Measurements from ENCODE around the gene LMNA.

Gene LMNA

DNA sequence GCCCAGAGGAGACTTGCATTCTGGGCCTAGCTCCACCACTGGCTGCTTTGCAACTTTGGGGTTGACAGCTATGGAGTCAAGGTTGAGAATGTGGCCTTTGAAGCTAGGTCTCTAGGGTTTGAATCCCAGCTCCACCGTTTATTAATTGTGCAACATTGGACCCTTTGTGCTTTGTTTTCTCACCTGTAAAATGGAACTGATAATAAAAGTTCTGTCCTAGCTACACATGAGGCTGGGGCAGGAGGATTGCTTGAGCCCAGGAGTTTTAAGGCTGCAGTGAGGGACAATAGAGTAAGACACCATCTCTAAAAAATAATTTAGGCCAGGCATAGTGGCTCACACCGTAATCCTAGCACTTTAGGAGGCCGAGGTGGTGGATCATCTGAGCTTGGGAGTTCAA is 15.2 kb upstream of the LMNA start:
- ChIA-PET POLR2A (interaction anchor here (1.8 to 11.3 kb wide), 3 partner anchors 15 to 114 kb away, joined by 6 to 60 read pairs (median 32); partner anchors contain the start of genes LMNA and PMF1), CTCF (interaction anchor here (1.1 to 13.4 kb wide), 6 partner anchors 17 to 126 kb away, joined by 3 to 255 read pairs (median 4); no protein-coding TSS in a partner anchor)
- TF ChIP-seq FOXK2 (IDR thresholded peaks at IDR 0.05) (no peak), FOXA1 (IDR thresholded peaks at IDR 0.05) (no peak), CTBP1 (IDR thresholded peaks at IDR 0.05; ENCODE audit: borderline replicate concordance) (no peak), SUZ12 (IDR thresholded peaks at IDR 0.05) (no peak), BHLHE40 (IDR thresholded peaks at IDR 0.05; ENCODE audit: borderline replicate concordance) (no peak), ELF4 (IDR thresholded peaks at IDR 0.05) (no peak), NFRKB (IDR thresholded peaks at IDR 0.05) (no peak), L3MBTL2 (conservative IDR thresholded peaks at IDR 0.05) (no peak), ZNF384 (IDR thresholded peaks at IDR 0.05) (no peak), HDGF (IDR thresholded peaks at IDR 0.05; ENCODE audit: borderline replicate concordance) (no peak), SP1 (IDR thresholded peaks at IDR 0.05) (no peak), ARNT (IDR thresholded peaks at IDR 0.05) (no peak), TARDBP (IDR thresholded peaks at IDR 0.05) (no peak), FOXM1 (IDR thresholded peaks at IDR 0.05; ENCODE audit: borderline replicate concordance) (no peak), LEF1 (IDR thresholded peaks at IDR 0.05; ENCODE audit: borderline replicate concordance) (no peak)
- TF ChIP-seq, protein P1, sequence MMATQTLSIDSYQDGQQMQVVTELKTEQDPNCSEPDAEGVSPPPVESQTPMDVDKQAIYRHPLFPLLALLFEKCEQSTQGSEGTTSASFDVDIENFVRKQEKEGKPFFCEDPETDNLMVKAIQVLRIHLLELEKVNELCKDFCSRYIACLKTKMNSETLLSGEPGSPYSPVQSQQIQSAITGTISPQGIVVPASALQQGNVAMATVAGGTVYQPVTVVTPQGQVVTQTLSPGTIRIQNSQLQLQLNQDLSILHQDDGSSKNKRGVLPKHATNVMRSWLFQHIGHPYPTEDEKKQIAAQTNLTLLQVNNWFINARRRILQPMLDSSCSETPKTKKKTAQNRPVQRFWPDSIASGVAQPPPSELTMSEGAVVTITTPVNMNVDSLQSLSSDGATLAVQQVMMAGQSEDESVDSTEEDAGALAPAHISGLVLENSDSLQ (IDR thresholded peaks at IDR 0.05), result no peak
- DNase-seq (ENCODE audit: extremely low spot score), result no peak

DNA sequence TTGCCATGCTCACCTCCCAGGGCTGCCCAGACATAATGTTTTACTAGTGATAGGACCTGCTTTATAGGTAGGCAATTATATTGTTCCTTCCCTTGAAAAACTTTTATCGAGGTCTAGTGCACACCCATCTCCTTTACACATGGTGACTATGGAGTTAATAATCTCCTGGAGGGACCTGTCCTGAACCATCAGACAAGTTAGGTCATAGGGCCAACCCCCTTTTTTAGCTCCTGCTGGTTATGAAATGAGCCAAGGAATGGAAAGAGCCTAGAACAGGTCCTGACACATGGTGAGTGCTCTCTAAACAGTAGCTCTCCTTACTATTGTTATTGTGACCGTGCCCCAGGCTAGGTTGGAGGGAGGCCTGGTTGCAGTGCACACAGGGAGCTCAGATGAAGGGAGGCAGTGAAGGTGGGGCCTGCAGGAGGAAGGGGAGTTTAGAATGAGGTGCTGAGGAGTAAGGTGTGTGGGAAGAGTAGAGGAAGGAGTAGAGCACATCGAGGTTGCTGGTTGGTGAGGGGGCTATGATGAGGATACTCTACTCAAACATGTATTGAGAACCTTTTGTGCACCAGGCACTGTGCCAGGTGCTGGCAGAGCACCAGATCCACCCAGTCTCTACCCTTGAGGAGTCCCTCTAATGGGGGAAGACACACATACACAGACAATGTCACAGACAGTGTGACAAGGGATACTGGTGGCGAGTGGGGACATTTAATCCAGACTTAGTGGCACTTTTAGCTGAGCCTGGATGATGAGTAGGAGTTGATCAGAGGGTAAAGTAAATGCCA is 14.1 kb upstream of the LMNA start:
- no peak for TF ChIP-seq FOXK2 (IDR thresholded peaks at IDR 0.05)
- TF ChIP-seq HDGF (IDR thresholded peaks at IDR 0.05; ENCODE audit: borderline replicate concordance), result no peak
- no peak for TF ChIP-seq BHLHE40 (IDR thresholded peaks at IDR 0.05; ENCODE audit: borderline replicate concordance)
- TF ChIP-seq CTBP1 (IDR thresholded peaks at IDR 0.05; ENCODE audit: borderline replicate concordance), result no peak
- TF ChIP-seq ELF4 (IDR thresholded peaks at IDR 0.05), result no peak
- TF ChIP-seq TARDBP (IDR thresholded peaks at IDR 0.05), result no peak
- TF ChIP-seq L3MBTL2 (conservative IDR thresholded peaks at IDR 0.05), result no peak
- TF ChIP-seq SUZ12 (IDR thresholded peaks at IDR 0.05), result no peak
- no peak for TF ChIP-seq NFRKB (IDR thresholded peaks at IDR 0.05)
- TF ChIP-seq FOXM1 (IDR thresholded peaks at IDR 0.05; ENCODE audit: borderline replicate concordance), result no peak
- no peak for TF ChIP-seq LEF1 (IDR thresholded peaks at IDR 0.05; ENCODE audit: borderline replicate concordance)
- no peak for TF ChIP-seq FOXA1 (IDR thresholded peaks at IDR 0.05)
- no peak for TF ChIP-seq ZNF384 (IDR thresholded peaks at IDR 0.05)
- ChIA-PET POLR2A (interaction anchor here (1.8 to 11.3 kb wide), 3 partner anchors 14 to 112 kb away, joined by 6 to 60 read pairs (median 32); partner anchors contain the start of genes LMNA and PMF1), CTCF (interaction anchor here (1.1 to 13.4 kb wide), 3 partner anchors 21 to 41 kb away, joined by 4 to 255 read pairs (median 50); no protein-coding TSS in a partner anchor)
- no peak for DNase-seq (ENCODE audit: extremely low spot score)

DNA sequence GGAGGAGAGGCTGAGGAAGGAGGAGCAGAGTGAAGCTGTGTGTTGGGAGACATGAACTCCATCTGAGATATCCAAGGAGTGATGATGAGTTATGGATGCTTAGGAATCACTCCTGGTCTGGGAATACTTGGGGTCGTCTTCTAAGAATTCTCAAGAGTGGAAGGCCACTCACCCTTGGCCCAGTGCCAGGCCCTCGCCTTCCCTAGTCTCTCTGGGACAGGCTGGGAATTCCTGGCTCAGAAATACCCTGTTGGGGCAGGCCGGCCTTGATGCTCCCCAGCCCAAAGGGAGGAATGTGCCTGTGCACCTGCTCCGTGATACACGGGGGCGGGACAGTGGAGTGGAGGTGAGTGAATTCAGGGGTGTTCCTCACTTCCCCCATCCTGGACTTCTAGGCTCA is 12.6 kb upstream of the LMNA start:
- TF ChIP-seq ZNF384 (IDR thresholded peaks at IDR 0.05), result no peak
- TF ChIP-seq TARDBP (IDR thresholded peaks at IDR 0.05), result no peak
- no peak for TF ChIP-seq L3MBTL2 (conservative IDR thresholded peaks at IDR 0.05)
- no peak for TF ChIP-seq BHLHE40 (IDR thresholded peaks at IDR 0.05; ENCODE audit: borderline replicate concordance)
- TF ChIP-seq HDGF (IDR thresholded peaks at IDR 0.05; ENCODE audit: borderline replicate concordance), result no peak
- TF ChIP-seq CTBP1 (IDR thresholded peaks at IDR 0.05; ENCODE audit: borderline replicate concordance), result no peak
- TF ChIP-seq FOXA1 (IDR thresholded peaks at IDR 0.05), result no peak
- no peak for TF ChIP-seq ARNT (IDR thresholded peaks at IDR 0.05)
- no peak for TF ChIP-seq ELF4 (IDR thresholded peaks at IDR 0.05)
- no peak for TF ChIP-seq SUZ12 (IDR thresholded peaks at IDR 0.05)
- ChIA-PET CTCF (interaction anchor here (2.0 to 13.4 kb wide), 2 partner anchors 28 kb away, joined by 12 to 255 read pairs; no protein-coding TSS in a partner anchor), POLR2A (interaction anchor here (1.5 to 11.3 kb wide), 3 partner anchors 12 to 27 kb away, joined by 5 to 60 read pairs (median 9); partner anchors contain the start of gene LMNA)
- no peak for DNase-seq (ENCODE audit: extremely low spot score)

DNA sequence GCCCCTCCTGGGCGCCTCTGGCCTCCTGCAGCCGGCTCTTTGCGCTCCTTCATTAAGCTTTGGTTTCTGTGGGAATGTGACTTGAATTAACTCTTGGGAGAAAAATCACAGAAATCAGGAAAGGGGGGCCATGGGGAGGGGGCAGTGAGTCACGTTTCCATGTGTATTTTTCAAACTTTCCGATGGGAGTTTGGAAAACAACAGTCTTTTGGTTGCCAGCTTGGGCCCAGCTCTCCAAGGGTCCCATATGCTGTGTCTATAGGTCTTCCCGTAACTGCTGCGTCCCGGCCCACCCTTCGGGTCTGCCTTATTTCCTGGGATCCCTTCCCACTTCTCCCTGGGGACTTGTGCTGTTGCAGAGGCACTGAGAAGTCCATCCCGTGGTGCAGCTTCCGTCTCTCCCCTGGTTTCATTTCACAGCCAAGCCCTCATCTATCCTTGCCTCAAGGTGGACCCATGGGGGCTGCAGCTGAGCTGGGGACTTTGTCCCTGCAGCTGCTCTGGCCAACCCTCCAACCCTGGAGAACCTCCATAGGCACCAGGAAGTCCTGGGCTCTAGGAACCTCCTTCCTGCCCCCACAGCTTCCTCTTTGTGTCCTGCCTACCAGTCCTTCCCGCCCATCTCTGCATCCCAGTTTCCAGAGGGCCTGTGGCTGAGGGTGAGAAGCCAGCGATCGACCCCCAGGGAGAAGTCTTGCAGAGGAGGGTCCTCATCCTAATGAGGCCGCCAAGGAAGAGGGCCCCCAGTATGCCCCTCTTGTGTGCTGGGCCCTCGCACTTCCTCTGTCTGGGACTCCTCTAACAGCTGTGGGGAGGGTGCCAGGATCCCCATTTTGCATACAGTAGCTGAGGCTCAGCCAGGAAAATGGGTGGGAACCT is 11.6 kb upstream of the LMNA start:
- ChIA-PET POLR2A (interaction anchor here (0.8 to 11.3 kb wide), 4 partner anchors 11 to 27 kb away, joined by 3 to 60 read pairs (median 7); partner anchors contain the start of gene LMNA), CTCF (interaction anchor here (0.7 to 2.0 kb wide), 4 partner anchors 12 to 122 kb away, joined by 3 to 12 read pairs (median 4); no protein-coding TSS in a partner anchor)
- no peak for TF ChIP-seq TARDBP (IDR thresholded peaks at IDR 0.05)
- no peak for DNase-seq (ENCODE audit: extremely low spot score)

DNA sequence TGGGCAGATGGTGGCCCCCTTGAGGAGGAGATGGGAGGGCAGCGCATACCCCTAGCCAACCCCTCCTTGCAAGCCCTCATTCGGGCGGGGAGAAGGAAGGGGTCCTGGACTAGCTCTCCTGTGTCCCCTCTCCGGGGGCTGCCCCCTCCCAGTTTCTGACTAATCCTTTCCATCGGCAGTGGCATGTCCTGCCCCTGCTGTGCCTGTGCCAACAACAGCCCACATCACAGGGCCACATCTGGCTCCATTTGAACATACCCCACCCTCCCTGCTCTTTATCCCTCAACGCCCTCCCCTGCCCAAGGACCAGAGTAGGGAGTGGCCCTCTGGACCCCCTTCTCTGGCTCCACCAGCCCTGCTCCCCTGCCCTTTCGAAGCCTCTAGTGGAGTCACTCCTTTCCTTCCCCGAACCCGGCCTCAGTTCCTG is 11.0 kb upstream of the LMNA start:
- ChIA-PET POLR2A (interaction anchor here (1.5 to 11.3 kb wide), 3 partner anchors 11 to 25 kb away, joined by 5 to 60 read pairs (median 9); partner anchors contain the start of gene LMNA), CTCF (interaction anchor here (1.3 to 2.0 kb wide), 3 partner anchors 13 to 122 kb away, joined by 3 to 12 read pairs (median 6); no protein-coding TSS in a partner anchor)
- no peak for DNase-seq (ENCODE audit: extremely low spot score)
- TF ChIP-seq BHLHE40 (IDR thresholded peaks at IDR 0.05; ENCODE audit: borderline replicate concordance) (no peak), NFRKB (IDR thresholded peaks at IDR 0.05) (no peak), FOXM1 (IDR thresholded peaks at IDR 0.05; ENCODE audit: borderline replicate concordance) (no peak), FOXK2 (IDR thresholded peaks at IDR 0.05) (no peak), CTBP1 (IDR thresholded peaks at IDR 0.05; ENCODE audit: borderline replicate concordance) (no peak), ZNF384 (IDR thresholded peaks at IDR 0.05) (no peak), SP1 (IDR thresholded peaks at IDR 0.05) (no peak), TARDBP (IDR thresholded peaks at IDR 0.05) (no peak), SUZ12 (IDR thresholded peaks at IDR 0.05) (no peak), FOXA1 (IDR thresholded peaks at IDR 0.05) (no peak), L3MBTL2 (conservative IDR thresholded peaks at IDR 0.05) (no peak), ELF4 (IDR thresholded peaks at IDR 0.05) (no peak), ARNT (IDR thresholded peaks at IDR 0.05) (no peak), HDGF (IDR thresholded peaks at IDR 0.05; ENCODE audit: borderline replicate concordance) (no peak), LEF1 (IDR thresholded peaks at IDR 0.05; ENCODE audit: borderline replicate concordance) (no peak)
- TF ChIP-seq, protein P1 (IDR thresholded peaks at IDR 0.05), result no peak
